Bronchial epithelial cell (primary cell): ENCODE data around the gene P3H2. TPM values are rescaled to one million over a fixed set of nuclear protein-coding genes. Genes with fewer than 3 reads are reported as not detected.
A peak's percentile ranks its signal among the peaks of the same experiment; 100 is the strongest.

Source experiments
- DNase-seq: peaks from one replicate; pipeline ENCODE4 v3.0.0-alpha.2; 2010; ENCODE audit warnings: low read depth
- FAIRE-seq: peaks from 2 replicates; lab custom pipeline; 2011; peaks lifted over from hg19 to GRCh38; lab: Jason Lieb, UNC
- H3K27me3 ChIP-seq: 2 replicates; pipeline ENCODE4 v1.5.1; 2011; ENCODE audit warnings: low read length; ENCODE audit not compliant: control insufficient read depth, insufficient read depth
- H3K36me3 ChIP-seq: 2 replicates; pipeline ENCODE4 v1.5.1; 2011; ENCODE audit warnings: low read length; ENCODE audit not compliant: control insufficient read depth, insufficient read depth
- H3K4me3 ChIP-seq: 2 replicates; pipeline ENCODE4 v1.5.1; 2011; ENCODE audit warnings: mild to moderate bottlenecking, low read depth, low read length, control low read depth
- total RNA-seq: library from RNA; depleted of rRNA; stranded (reverse); fragments of >200 nt; gene quantifications from 2 replicates; pipeline ENCODE4 v1.2.1, GENCODE V29; 2014
- TF ChIP-seq, protein P1 (sequence below): IDR thresholded peaks from 2 replicates; pipeline ENCODE4 v1.5.1; 2011; ENCODE audit warnings: mild to moderate bottlenecking, moderate library complexity, low read length, control low read depth, inconsistent platforms; ENCODE audit not compliant: insufficient read depth, severe bottlenecking

The P3H2 gene
- total RNA-seq, 1 donor from 2014 or later = 7.6 TPM

DNA sequence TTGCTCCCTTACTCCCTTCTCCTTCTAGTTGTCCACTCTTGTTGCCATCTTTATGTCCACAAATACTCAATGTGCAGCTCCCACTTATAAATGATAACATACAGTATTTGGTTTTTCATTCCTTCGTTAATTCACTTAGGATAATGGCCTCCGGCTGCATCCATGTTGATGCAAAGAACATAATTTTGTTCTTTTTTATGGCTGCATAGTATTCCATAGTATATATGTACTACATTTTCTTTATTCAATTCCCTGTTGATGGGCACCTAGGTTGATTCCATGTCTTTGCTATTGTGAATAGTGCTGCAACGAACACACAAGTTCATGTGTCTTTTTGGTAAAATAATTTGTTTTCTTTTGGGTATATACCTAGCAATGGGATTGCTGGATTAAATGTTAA, 21.3 kb upstream of the P3H2 start:
- FAIRE-seq (no peak), DNase-seq (no peak)
- TF ChIP-seq, protein P1, sequence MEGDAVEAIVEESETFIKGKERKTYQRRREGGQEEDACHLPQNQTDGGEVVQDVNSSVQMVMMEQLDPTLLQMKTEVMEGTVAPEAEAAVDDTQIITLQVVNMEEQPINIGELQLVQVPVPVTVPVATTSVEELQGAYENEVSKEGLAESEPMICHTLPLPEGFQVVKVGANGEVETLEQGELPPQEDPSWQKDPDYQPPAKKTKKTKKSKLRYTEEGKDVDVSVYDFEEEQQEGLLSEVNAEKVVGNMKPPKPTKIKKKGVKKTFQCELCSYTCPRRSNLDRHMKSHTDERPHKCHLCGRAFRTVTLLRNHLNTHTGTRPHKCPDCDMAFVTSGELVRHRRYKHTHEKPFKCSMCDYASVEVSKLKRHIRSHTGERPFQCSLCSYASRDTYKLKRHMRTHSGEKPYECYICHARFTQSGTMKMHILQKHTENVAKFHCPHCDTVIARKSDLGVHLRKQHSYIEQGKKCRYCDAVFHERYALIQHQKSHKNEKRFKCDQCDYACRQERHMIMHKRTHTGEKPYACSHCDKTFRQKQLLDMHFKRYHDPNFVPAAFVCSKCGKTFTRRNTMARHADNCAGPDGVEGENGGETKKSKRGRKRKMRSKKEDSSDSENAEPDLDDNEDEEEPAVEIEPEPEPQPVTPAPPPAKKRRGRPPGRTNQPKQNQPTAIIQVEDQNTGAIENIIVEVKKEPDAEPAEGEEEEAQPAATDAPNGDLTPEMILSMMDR = no peak
- H3K27me3 ChIP-seq = no peaks in the 10 kb centered on the region
- H3K36me3 ChIP-seq = no peaks in the 10 kb centered on the region
- no peak overlapping the region for H3K4me3 ChIP-seq

DNA sequence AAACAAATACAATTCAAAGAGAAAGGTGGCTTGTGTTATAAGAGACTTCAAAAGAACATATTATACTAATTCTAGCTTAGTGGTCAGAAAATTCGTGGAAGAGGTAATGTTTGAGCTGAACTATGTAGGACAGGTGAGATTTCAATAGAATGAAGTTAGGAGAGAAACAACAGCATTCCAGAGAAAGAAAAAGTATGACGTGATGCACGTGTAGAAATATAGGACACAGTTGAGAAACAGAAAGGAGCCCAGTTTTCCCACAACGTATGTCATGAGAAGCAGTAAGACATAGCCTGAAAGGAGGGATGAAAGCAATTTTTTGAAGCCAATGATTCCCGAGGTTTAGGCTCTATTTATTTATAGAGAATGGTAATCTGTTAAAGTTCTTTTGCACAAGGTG, 18.7 kb upstream of the P3H2 start:
- H3K27me3 ChIP-seq = no peaks in the 10 kb centered on the region
- no peaks in the 10 kb centered on the region for H3K36me3 ChIP-seq
- TF ChIP-seq, protein P1 = no peak
- H3K4me3 ChIP-seq = no peak overlapping the region
- FAIRE-seq (no peak), DNase-seq (no peak)

DNA sequence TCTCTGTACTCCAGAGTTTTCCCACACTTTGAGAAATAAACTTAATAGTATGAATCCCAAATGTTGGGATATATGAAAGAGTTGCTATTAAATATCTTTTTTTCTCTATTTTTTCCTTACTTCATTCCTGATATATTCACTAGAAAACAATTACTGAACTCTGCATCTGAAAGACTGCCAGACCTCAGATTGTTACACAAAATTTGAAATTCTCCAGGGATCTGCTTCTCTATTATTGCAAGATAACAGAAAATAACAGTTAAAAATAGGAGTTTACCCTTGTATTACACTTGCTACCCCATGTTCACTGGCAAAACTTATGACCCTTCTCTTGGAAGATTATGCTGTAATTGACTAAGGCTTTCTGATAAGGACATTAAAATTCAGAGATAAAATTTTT, 11.7 kb upstream of the P3H2 start:
- FAIRE-seq = no peak

DNA sequence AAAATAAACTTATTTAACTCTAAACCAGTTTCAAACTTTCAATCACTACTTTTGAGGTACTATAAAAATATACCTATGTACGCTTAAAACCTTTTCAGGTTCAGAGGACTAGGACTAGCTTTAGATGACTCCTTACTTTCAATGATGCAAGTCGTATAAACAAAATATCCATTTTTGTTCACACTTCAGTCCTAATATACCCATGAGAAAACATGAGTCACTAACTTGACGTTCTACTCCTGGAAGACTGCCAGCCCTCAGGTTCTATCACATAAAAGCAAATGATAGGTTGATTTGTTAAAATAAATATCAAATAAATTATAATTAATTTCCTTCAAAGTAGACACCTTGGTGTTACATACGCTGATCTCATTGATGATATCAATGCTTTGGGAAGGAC, 10.6 kb upstream of the P3H2 start:
- no peaks in the 10 kb centered on the region for H3K27me3 ChIP-seq
- TF ChIP-seq, protein P1 = no peak
- no peak overlapping the region for H3K4me3 ChIP-seq
- no peaks in the 10 kb centered on the region for H3K36me3 ChIP-seq
- DNase-seq = peak; percentile 89
- FAIRE-seq = no peak

More for the DNA sequence above, 11.7 kb upstream of the P3H2 start:
- H3K36me3 ChIP-seq = no peaks in the 10 kb centered on the region
- DNase-seq = no peak
- no peaks in the 10 kb centered on the region for H3K27me3 ChIP-seq
- TF ChIP-seq, protein P1 = no peak
- no peak overlapping the region for H3K4me3 ChIP-seq

- no peak for FAIRE-seq
Measured at GRCh38 chr3:190130696-190131095, 10.0 kb upstream of the P3H2 start.

GRCh38 chr3:190130037-190130436, 9.3 kb upstream of the P3H2 start:
- TF ChIP-seq, protein P1 = no peak
- H3K36me3 ChIP-seq = no peaks in the 10 kb centered on the region
- no peak overlapping the region for H3K4me3 ChIP-seq
- DNase-seq = peak; percentile 58
- H3K27me3 ChIP-seq = no peaks in the 10 kb centered on the region
- no peak for FAIRE-seq

More at GRCh38 chr3:190130696-190131095, 10.0 kb upstream of the P3H2 start:
- DNase-seq = no peak
- Histone ChIP-seq H3K36me3 (no peaks in the 10 kb centered on the region), H3K4me3 (no peak overlapping the region), H3K27me3 (no peaks in the 10 kb centered on the region)
- TF ChIP-seq, protein P1 = no peak
